Lower leg skin (tissue), 4 donors: ENCODE results near the gene YBX3. TPM values are rescaled to one million over a fixed set of nuclear protein-coding genes. Genes with fewer than 3 reads are reported as not detected.

Experiments used
- DNase-seq, 2 donors: peaks; one replicate each; pipeline ENCODE4 v3.0.0-alpha.2; 2019; ENCODE audit warnings: low spot score in 2 of 2
- H3K4me3 ChIP-seq: fragments of 200-600 bp; sonication (generic); 2 replicates; pipeline ENCODE4 v1.5.1; 2017; ENCODE audit warnings: mild to moderate bottlenecking, low read depth; ENCODE audit not compliant: poor library complexity, severe bottlenecking
- CTCF ChIP-seq, 3 donors: fragments of 450-650 bp; IDR thresholded peaks; one replicate each; pipeline ENCODE4 v1.5.1; 2016; ENCODE audit warnings: antibody characterized with exemption in 3 of 3, mild to moderate bottlenecking in 3 of 3, moderate library complexity in 2 of 3
- POLR2A ChIP-seq, 2 donors: fragments of 450-650 bp; IDR thresholded peaks; one replicate each; pipeline ENCODE4 v1.6.1; 2016 to 2017; ENCODE audit warnings: antibody characterized with exemption in 2 of 2, mild to moderate bottlenecking in 1 of 2, moderate library complexity in 1 of 2
- WGBS, 2 donors: methylation state at CpG; one replicate each; pipeline ENCODE4 v1.1.5; 2018; 5-methylcytosine and 5-hydroxymethylcytosine counted together
- intact Hi-C: fragments of 100-400 bp; cut with DNase I; formaldehyde crosslinking; loops from one replicate; pipeline ENCODE4 v1.15.0; 2023; ENCODE audit warnings: low total_unique reads
- total RNA-seq, 4 donors: library from RNA; depleted of rRNA; stranded (reverse); fragments of >200 nt; gene quantifications; one replicate each; pipeline ENCODE4 v1.1.0, GENCODE V29; 2016

Gene YBX3
- 100 to 1,000 TPM; 544 to 987 (median 637) TPM for total RNA-seq

- DNase-seq, result peak; percentile 89 to 98
- H3K4me3 ChIP-seq, result peak within 1 kb of the TSS; percentile 97
- intact Hi-C loops, result loop anchor here (10.0 kb wide), 1 partner anchor 2002 kb away; no protein-coding TSS in a partner anchor
- 0 to 1% methylated on average over 52 to 61 of the region's 95 CpGs for WGBS, 2 donors
- TF ChIP-seq CTCF (IDR thresholded peaks at IDR 0.05), result no peak
Observed at GRCh38 chr12:10722905-10723746, at the start of gene YBX3. Gene YBX3 (minus strand): TSS chr12:10723323. CDS start chr12:10723111, 212 bp downstream.

GRCh38 chr12:10771132-10771733 lies 48.1 kb upstream of the YBX3 start:
- 0% methylated on average over 1 of the region's 1 CpG for WGBS, 2 donors
- no peak for TF ChIP-seq POLR2A (IDR thresholded peaks at IDR 0.05)
- peak in 1 of 3 donors; percentile 32 for TF ChIP-seq CTCF (IDR thresholded peaks at IDR 0.05)
- H3K4me3 ChIP-seq, result no peak overlapping the region
- DNase-seq, result no peak
- intact Hi-C loops, result loop anchor here (5.0 kb wide), 1 partner anchor 716 kb away; no protein-coding TSS in a partner anchor

GRCh38 chr12:10759657-10760056 lies 36.5 kb upstream of the YBX3 start:
- no peak overlapping the region for H3K4me3 ChIP-seq
- no peak for DNase-seq
- intact Hi-C loops, result no loop called here
- WGBS, 2 donors, result 22 to 39% methylated on average over 2 of the region's 2 CpGs
- no peak for TF ChIP-seq POLR2A (IDR thresholded peaks at IDR 0.05)
- TF ChIP-seq CTCF (IDR thresholded peaks at IDR 0.05), result no peak

GRCh38 chr12:10756194-10756593 lies 33.1 kb upstream of the YBX3 start:
- intact Hi-C loops, result no loop called here
- TF ChIP-seq POLR2A (IDR thresholded peaks at IDR 0.05), result no peak
- no peak for TF ChIP-seq CTCF (IDR thresholded peaks at IDR 0.05)

GRCh38 chr12:10753059-10753458 lies 29.9 kb upstream of the YBX3 start:
- no peak overlapping the region for H3K4me3 ChIP-seq
- WGBS, 2 donors, result 34 to 38% methylated on average over 4 of the region's 4 CpGs
- intact Hi-C loops, result no loop called here
- TF ChIP-seq CTCF (IDR thresholded peaks at IDR 0.05) (no peak), POLR2A (IDR thresholded peaks at IDR 0.05) (no peak)
- DNase-seq, result no peak

More at GRCh38 chr12:10756194-10756593, 33.1 kb upstream of the YBX3 start:
- H3K4me3 ChIP-seq, result no peak overlapping the region
- DNase-seq, result no peak
- WGBS, 2 donors, result 82 to 89% methylated on average over 4 of the region's 4 CpGs
